ENCODE results near the gene TPD52L3. TPM values are rescaled to one million over a fixed set of nuclear protein-coding genes. Genes with fewer than 3 reads are reported as not detected.

The TPD52L3 gene
- total and polyA plus RNA-seq, 9 donors: not detected

DNA sequence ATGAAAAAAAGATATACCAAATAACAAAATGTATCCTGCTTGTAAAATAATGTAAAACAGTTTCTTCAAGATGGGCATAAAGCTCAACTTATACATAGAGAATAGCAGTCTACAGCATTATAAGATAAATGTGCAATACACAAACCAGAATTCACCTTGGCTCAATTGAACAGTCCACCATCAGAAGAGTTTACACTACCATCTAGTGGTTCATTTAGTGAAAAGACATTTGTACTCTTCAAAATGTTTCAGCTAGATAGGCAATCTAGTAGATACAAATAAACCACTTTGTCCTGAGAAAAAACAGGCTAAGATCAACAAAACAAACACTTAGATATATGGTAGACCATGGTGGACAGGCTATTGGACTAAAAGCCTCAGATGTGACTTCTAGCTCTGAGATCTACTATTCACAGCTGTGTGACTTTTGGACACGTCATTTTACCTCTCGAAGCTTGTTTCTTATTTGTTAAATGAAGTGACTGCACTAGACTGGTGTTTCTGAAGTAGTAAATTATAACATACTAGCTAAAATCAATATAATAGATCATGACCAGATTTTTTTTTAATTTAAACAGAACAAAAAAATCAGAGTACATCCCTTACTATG, 22.1 kb upstream of the TPD52L3 start:
- H3K36me3 ChIP-seq: no peaks in the 10 kb centered on the region
- H3K4me3 ChIP-seq: no peak overlapping the region
- H3K27ac ChIP-seq: no peak overlapping the region
- intact Hi-C loops (cut with DNase I): loop anchor here (2.0 to 10.0 kb wide), 3 partner anchors 109 to 251 kb away; no protein-coding TSS in a partner anchor
- no peaks in the 10 kb centered on the region for H3K4me1 ChIP-seq (ENCODE audit: insufficient read depth)
- WGBS, 3 donors: 68 to 84% (median 73%) methylated on average over 2 of the region's 2 CpGs
- TF ChIP-seq EP300 (IDR thresholded peaks at IDR 0.05): no peak
- TF ChIP-seq, protein P1, sequence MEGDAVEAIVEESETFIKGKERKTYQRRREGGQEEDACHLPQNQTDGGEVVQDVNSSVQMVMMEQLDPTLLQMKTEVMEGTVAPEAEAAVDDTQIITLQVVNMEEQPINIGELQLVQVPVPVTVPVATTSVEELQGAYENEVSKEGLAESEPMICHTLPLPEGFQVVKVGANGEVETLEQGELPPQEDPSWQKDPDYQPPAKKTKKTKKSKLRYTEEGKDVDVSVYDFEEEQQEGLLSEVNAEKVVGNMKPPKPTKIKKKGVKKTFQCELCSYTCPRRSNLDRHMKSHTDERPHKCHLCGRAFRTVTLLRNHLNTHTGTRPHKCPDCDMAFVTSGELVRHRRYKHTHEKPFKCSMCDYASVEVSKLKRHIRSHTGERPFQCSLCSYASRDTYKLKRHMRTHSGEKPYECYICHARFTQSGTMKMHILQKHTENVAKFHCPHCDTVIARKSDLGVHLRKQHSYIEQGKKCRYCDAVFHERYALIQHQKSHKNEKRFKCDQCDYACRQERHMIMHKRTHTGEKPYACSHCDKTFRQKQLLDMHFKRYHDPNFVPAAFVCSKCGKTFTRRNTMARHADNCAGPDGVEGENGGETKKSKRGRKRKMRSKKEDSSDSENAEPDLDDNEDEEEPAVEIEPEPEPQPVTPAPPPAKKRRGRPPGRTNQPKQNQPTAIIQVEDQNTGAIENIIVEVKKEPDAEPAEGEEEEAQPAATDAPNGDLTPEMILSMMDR (IDR thresholded peaks at IDR 0.05): peak in 1 of 3 donors; percentile 73
- no peak for DNase-seq
- no peaks in the 10 kb centered on the region for H3K9me3 ChIP-seq
- no peaks in the 10 kb centered on the region for H3K27me3 ChIP-seq

DNA sequence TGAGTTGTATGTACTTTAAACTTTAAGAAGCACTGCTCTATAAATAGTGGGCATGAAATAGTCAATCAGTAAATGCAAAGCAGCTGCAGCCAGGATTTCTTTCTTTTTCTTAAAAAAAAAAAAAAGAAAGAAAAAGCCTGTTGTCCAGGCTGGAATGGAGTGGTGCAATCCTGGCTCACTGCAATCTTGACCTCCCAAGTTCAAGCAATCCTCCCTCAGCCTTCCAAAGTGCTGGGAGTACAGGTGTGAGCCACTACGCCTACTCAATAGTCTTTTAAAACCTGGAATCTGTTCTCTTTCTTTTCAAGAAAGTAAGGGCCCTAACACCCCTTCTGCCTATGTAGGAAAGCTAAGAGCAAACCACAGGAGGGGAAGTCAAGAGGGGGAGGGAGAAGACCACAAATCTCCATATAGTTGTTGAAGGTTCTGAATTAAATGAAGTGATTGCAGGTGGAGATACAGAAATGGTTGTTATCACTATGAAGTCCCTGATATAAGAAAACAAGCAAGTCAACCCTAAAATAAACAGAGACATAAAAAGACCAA, 20.6 kb upstream of the TPD52L3 start:
- Histone ChIP-seq H3K27me3 (no peaks in the 10 kb centered on the region), H3K4me3 (no peak overlapping the region), H3K27ac (no peak overlapping the region), H3K9me3 (no peaks in the 10 kb centered on the region), H3K4me1 (ENCODE audit: insufficient read depth) (no peaks in the 10 kb centered on the region), H3K36me3 (no peaks in the 10 kb centered on the region)
- intact Hi-C loops (cut with DNase I): loop anchor here (10.0 kb wide), 2 partner anchors 113 to 253 kb away; no protein-coding TSS in a partner anchor
- TF ChIP-seq, protein P1 (IDR thresholded peaks at IDR 0.05): no peak
- TF ChIP-seq POLR2A (IDR thresholded peaks at IDR 0.05) (no peak), EP300 (IDR thresholded peaks at IDR 0.05) (no peak)
- WGBS, 3 donors: 70 to 79% (median 77%) methylated on average over 1 of the region's 1 CpG
- DNase-seq: no peak

DNA sequence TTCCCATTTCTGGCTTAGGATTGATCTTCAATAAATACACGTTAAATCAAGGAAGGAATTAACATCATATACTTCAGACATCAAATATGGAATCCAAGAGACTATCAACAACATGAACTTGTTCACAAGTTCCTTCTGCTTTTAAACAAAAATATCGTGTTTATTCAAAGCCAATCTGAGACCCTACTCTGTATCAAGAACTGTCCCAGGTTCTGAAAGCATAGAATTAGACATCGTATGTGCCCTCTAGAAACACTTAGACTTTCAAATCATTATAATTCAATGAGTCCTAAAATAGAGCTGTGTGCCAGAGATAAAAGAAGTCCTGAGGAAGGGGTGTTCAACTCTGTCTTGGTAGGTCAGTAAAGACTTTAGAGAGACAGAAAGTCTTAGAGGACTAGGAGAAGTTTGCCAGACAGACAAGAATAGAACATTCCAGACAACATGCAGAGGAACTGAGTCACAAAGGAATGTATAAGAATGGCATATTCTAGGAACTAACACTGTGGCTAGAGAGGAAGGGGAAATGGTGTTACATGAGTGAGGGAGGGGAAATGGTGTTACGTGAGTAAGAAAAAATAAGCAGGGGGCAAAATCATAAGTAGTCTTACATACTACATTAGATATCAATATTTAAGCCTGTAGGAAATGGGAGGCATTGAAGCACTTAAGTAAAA, 2.9 kb downstream of the TPD52L3 start:
- TF ChIP-seq EP300 (IDR thresholded peaks at IDR 0.05): no peak
- TF ChIP-seq POLR2A (IDR thresholded peaks at IDR 0.05): no peak
- TF ChIP-seq, protein P1 (IDR thresholded peaks at IDR 0.05): no peak
- Histone ChIP-seq H3K36me3 (no peaks in the 10 kb centered on the region), H3K4me3 (no peak overlapping the region), H3K9me3 (peaks cover 0 to 4% of the 10 kb centered on the region in 2 donors), H3K4me1 (ENCODE audit: insufficient read depth) (no peaks in the 10 kb centered on the region), H3K27ac (no peak overlapping the region), H3K27me3 (no peaks in the 10 kb centered on the region)
- WGBS, 3 donors: 75 to 83% (median 78%) methylated on average over 4 of the region's 4 CpGs
- no peak for DNase-seq
- intact Hi-C loops (cut with DNase I): no loop called here

DNA sequence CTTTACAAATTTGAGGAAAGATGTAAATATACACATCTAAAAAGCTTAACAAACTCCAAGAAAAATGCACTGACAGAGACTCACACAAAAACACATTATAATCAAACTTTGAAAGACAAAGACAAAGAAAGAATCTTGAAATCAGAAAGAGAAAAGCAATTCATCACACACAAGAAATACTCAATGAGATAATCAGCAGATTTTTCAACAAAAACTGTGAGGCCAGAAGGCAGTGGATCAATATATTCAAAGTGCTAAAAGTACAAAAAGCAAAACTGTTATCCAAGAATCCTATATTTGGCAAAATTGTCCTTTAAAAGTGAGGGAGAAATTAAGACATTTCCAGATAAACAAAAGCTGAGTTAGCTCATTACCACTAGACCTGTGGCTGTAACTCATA, 6.1 kb downstream of the TPD52L3 start:
- DNase-seq: no peak
- TF ChIP-seq, protein P1 (IDR thresholded peaks at IDR 0.05): no peak
- TF ChIP-seq POLR2A (IDR thresholded peaks at IDR 0.05) (no peak), EP300 (IDR thresholded peaks at IDR 0.05) (no peak)
- intact Hi-C loops (cut with DNase I): no loop called here
- H3K36me3 ChIP-seq: no peaks in the 10 kb centered on the region
- peaks cover 0 to 4% of the 10 kb centered on the region in 2 donors for H3K9me3 ChIP-seq
- H3K4me3 ChIP-seq: no peak overlapping the region
- no peaks in the 10 kb centered on the region for H3K4me1 ChIP-seq (ENCODE audit: insufficient read depth)
- no peaks in the 10 kb centered on the region for H3K27me3 ChIP-seq
- no peak overlapping the region for H3K27ac ChIP-seq
